Measurements from ENCODE around the gene CHRDL2.

Gene CHRDL2

GRCh38 chr11:74693531-74693930, 37.7 kb downstream of the CHRDL2 start:
- no peak for DNase-seq
- H3K27me3 ChIP-seq (replicated peaks), result no peaks in the 10 kb centered on the region
- H3K36me3 ChIP-seq (replicated peaks), result no peaks in the 10 kb centered on the region
- in situ Hi-C loops (cut with HindIII; ENCODE audit: low pct_ligation_motif_present, low sequenced_read_pairs), result no loop called here
- H3K27ac ChIP-seq, result no peak overlapping the region
- TF ChIP-seq CTCF (IDR thresholded peaks at IDR 0.05; ENCODE audit: low read depth, low read length, missing control alignments), result no peak
- H3K4me3 ChIP-seq (ENCODE audit: low read depth, low read length), result no peak overlapping the region

- H3K27me3 ChIP-seq (replicated peaks), result no peaks in the 10 kb centered on the region
- TF ChIP-seq CTCF (IDR thresholded peaks at IDR 0.05; ENCODE audit: low read depth, low read length, missing control alignments), result no peak
- no peaks in the 10 kb centered on the region for H3K36me3 ChIP-seq (replicated peaks)
- H3K4me3 ChIP-seq (ENCODE audit: low read depth, low read length), result no peak overlapping the region
- in situ Hi-C loops (cut with HindIII; ENCODE audit: low pct_ligation_motif_present, low sequenced_read_pairs), result no loop called here
- no peak overlapping the region for H3K27ac ChIP-seq
- no peak for DNase-seq
These were observed 39.5 kb downstream of the CHRDL2 start for GRCh38 chr11:74691755-74692154.

- no peaks in the 10 kb centered on the region for H3K27me3 ChIP-seq (replicated peaks)
- DNase-seq, result peak; percentile 41
- H3K36me3 ChIP-seq (replicated peaks), result no peaks in the 10 kb centered on the region
- in situ Hi-C loops (cut with HindIII; ENCODE audit: low pct_ligation_motif_present, low sequenced_read_pairs), result no loop called here
- no peak overlapping the region for H3K4me3 ChIP-seq (ENCODE audit: low read depth, low read length)
- no peak overlapping the region for H3K27ac ChIP-seq
- TF ChIP-seq CTCF (IDR thresholded peaks at IDR 0.05; ENCODE audit: low read depth, low read length, missing control alignments), result no peak
These were observed 41.6 kb downstream of the CHRDL2 start for GRCh38 chr11:74689666-74690065.

DNA sequence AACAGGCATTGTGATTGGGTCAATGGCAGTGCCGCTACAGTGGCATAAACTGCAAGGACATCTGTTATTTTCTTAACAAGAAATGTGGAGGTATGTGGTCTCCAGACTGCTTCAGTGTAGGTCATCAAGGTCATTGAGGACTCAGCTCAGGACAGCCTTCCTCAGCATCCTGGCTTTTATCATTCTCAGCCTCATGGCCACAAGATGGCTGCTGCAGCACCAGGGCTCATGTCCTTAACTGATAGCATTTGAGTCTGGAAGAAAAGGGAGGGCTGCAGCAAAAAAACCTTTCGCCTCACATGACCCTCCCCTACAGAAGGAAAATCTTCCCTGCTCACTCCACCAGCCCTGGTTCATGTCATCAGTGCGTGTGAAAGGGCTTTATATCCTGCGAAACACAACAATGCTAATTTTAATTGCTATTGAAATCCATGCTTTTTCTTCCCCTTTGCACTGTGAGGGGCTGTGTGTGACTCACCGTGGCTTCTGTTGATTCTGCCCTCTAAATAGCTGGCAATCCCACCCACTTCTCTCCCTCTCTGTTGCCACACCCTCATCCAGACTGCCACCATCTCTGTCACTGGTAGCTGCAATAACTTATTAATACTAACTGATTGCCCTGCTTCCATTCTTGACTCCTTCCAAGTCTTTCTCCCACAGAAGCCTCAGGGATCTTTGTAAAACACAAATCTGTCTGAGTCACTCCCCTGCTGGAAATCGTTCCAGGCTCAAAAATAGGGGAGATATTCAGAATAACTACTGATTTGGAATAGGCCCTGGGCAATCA, 43.8 kb downstream of the CHRDL2 start:
- no peaks in the 10 kb centered on the region for H3K27me3 ChIP-seq (replicated peaks)
- H3K27ac ChIP-seq, result no peak overlapping the region
- H3K4me3 ChIP-seq (ENCODE audit: low read depth, low read length), result no peak overlapping the region
- TF ChIP-seq CTCF (IDR thresholded peaks at IDR 0.05; ENCODE audit: low read depth, low read length, missing control alignments), result no peak
- no peaks in the 10 kb centered on the region for H3K36me3 ChIP-seq (replicated peaks)
- no peak for DNase-seq
- in situ Hi-C loops (cut with HindIII; ENCODE audit: low pct_ligation_motif_present, low sequenced_read_pairs), result no loop called here

DNA sequence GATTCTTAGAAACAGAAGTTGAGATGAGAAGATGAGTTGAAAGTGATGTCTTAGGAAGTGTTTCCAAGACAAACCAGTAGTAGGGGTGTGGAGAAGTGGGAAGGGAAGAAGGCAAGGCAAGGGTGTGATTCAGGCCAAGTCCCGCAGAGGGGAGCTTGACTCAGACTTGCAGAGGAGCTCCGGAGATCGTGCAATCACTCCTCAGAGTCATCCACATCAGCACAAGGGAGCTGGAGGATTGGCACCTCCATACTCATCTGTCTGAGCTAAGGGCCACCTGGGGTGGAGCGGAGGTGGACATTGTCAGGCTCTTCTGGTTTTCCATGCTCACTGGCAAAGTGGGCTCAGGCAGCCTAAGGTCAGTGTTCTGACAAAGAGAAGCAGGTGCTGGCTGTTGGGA, 44.4 kb downstream of the CHRDL2 start:
- peak; percentile 74 for DNase-seq
- no peak overlapping the region for H3K27ac ChIP-seq
- H3K36me3 ChIP-seq (replicated peaks), result no peaks in the 10 kb centered on the region
- in situ Hi-C loops (cut with HindIII; ENCODE audit: low pct_ligation_motif_present, low sequenced_read_pairs), result no loop called here
- no peak overlapping the region for H3K4me3 ChIP-seq (ENCODE audit: low read depth, low read length)
- peak; percentile 47 for TF ChIP-seq CTCF (IDR thresholded peaks at IDR 0.05; ENCODE audit: low read depth, low read length, missing control alignments)
- H3K27me3 ChIP-seq (replicated peaks), result no peaks in the 10 kb centered on the region

GRCh38 chr11:74685905-74686304, 45.3 kb downstream of the CHRDL2 start:
- no peaks in the 10 kb centered on the region for H3K36me3 ChIP-seq (replicated peaks)
- no peak overlapping the region for H3K4me3 ChIP-seq (ENCODE audit: low read depth, low read length)
- no peak overlapping the region for H3K27ac ChIP-seq
- no peak for TF ChIP-seq CTCF (IDR thresholded peaks at IDR 0.05; ENCODE audit: low read depth, low read length, missing control alignments)
- H3K27me3 ChIP-seq (replicated peaks), result no peaks in the 10 kb centered on the region
- no peak for DNase-seq
- in situ Hi-C loops (cut with HindIII; ENCODE audit: low pct_ligation_motif_present, low sequenced_read_pairs), result no loop called here
